Pons (tissue), 1 donor: ENCODE measurements around the gene WFDC12.

ENCODE experiments used
- DNase-seq: peaks from one replicate; pipeline ENCODE4 v3.0.0-alpha.2; 2016; ENCODE audit warnings: low spot score

WFDC12 gene

GRCh38 chr20:45090481-45090880 lies 33.8 kb downstream of the WFDC12 start:
- DNase-seq, result no peak

DNA sequence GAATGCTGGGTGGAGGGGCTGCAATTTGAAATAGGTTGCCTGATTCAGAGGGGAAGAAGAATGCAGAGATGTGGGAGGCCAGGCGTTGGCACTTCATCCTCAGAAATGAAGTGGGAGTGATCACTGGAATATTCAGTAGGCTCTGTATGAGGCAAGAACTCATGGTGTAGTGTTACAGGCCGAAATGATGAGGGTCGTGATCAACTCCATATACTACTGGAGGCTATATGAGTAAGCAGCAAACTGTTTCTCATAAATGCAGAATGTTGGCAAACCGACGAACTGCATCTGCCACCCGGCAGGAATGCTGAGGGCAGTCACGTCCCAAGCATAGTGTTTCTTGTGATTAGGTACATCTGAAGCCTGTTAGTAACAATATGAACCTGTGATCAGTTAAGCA lies 36.0 kb downstream of the WFDC12 start:
- no peak for DNase-seq

- DNase-seq, result no peak
Observed at GRCh38 chr20:45087814-45088213, 36.5 kb downstream of the WFDC12 start.

- DNase-seq, result no peak
Observed at GRCh38 chr20:45087097-45087790, 37.0 kb downstream of the WFDC12 start.

GRCh38 chr20:45085867-45086266 lies 38.4 kb downstream of the WFDC12 start:
- DNase-seq, result no peak

GRCh38 chr20:45085289-45085688 lies 39.0 kb downstream of the WFDC12 start:
- no peak for DNase-seq

- no peak for DNase-seq
Observed at GRCh38 chr20:45083127-45083526, 41.1 kb downstream of the WFDC12 start.

DNA sequence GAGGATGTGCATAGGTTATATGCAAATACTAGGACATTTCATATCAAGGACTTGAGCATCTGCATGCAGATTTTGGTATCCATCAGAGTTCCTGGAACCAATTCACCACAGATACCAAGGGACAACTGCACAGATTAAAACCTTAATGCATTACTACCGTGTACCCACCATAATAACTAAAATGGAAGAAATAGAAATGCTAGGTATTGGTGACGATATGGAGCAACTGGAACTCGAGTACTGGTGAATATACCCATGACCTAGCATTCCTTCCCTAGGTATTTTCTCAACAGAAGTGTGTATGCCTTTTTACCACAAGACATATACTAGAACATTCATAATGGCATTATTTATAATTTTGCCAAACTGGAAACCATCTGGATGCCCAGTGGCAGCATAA lies 41.8 kb downstream of the WFDC12 start:
- no peak for DNase-seq

- no peak for DNase-seq
Observed at GRCh38 chr20:45080867-45081624, 43.2 kb downstream of the WFDC12 start.

DNA sequence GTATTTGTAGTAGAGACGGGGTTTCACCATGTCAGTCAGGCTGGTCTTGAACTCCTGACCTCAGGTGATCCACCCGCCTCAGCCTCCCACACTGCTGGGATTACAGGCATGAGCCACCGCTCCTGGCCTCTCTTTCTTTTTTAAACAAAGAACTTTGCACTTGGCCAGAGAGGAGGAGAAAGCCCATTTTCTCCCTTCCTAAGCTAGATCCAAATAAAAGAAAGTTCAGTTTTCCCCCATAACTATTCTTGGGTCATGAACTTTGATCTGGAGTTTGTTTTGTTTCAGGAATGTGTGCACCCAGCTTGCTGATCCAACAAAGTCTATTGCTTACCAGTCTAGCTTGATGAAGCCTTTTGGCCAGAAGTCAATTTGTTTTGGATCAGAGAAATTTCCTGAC lies 46.7 kb downstream of the WFDC12 start:
- DNase-seq, result no peak
